ENCODE measurements around the gene GFOD2.

Gene GFOD2

GRCh38 chr16:67656344-67657016 is 62.6 kb downstream of the GFOD2 start:
- no peak for DNase-seq

GRCh38 chr16:67655363-67655762 is 63.8 kb downstream of the GFOD2 start:
- DNase-seq, result no peak

- no peak for DNase-seq
Measured at GRCh38 chr16:67654403-67654911, 64.7 kb downstream of the GFOD2 start.

- no peak for DNase-seq
Measured at GRCh38 chr16:67653789-67654402, 65.2 kb downstream of the GFOD2 start.

- no peak for DNase-seq
Measured at GRCh38 chr16:67653128-67653788, 65.9 kb downstream of the GFOD2 start.

- DNase-seq, result no peak
Measured at GRCh38 chr16:67652578-67653127, 66.5 kb downstream of the GFOD2 start.

- DNase-seq, result no peak
Measured at GRCh38 chr16:67651847-67652246, 67.3 kb downstream of the GFOD2 start.

- no peak for DNase-seq
Measured at GRCh38 chr16:67651039-67651438, 68.1 kb downstream of the GFOD2 start.

GRCh38 chr16:67650023-67650422 is 69.1 kb downstream of the GFOD2 start:
- DNase-seq, result no peak

GRCh38 chr16:67649494-67649931 is 69.6 kb downstream of the GFOD2 start:
- DNase-seq, result no peak

GRCh38 chr16:67648764-67649407 is 70.2 kb downstream of the GFOD2 start:
- DNase-seq, result no peak

- no peak for DNase-seq
Measured at GRCh38 chr16:67648088-67648763, 70.9 kb downstream of the GFOD2 start.

GRCh38 chr16:67647681-67648080 is 71.4 kb downstream of the GFOD2 start:
- DNase-seq, result no peak

GRCh38 chr16:67647111-67647651 is 71.9 kb downstream of the GFOD2 start:
- DNase-seq, result no peak

GRCh38 chr16:67645397-67646121 is 73.6 kb downstream of the GFOD2 start:
- no peak for DNase-seq

GRCh38 chr16:67644038-67644437 is 75.1 kb downstream of the GFOD2 start:
- no peak for DNase-seq

- DNase-seq, result no peak
Measured at GRCh38 chr16:67641779-67642708, 77.1 kb downstream of the GFOD2 start.

GRCh38 chr16:67637625-67638024 is 81.5 kb downstream of the GFOD2 start:
- no peak for DNase-seq

GRCh38 chr16:67636713-67637112 is 82.4 kb downstream of the GFOD2 start:
- no peak for DNase-seq

GRCh38 chr16:67632415-67633172 is 86.5 kb downstream of the GFOD2 start:
- no peak for DNase-seq

Data from NCI-H1048 (cell line).